GM12891 (cell line): Measurements from ENCODE around the gene CHML.

Experiments used
- PAX5 ChIP-seq: IDR thresholded peaks from 2 replicates; pipeline ENCODE4 v1.6.1; 2011; ENCODE audit warnings: low read length, moderate library complexity, mild to moderate bottlenecking; ENCODE audit not compliant: insufficient read depth, severe bottlenecking
- POLR2A ChIP-seq: IDR thresholded peaks from 2 replicates; pipeline ENCODE4 v1.6.1; 2011; ENCODE audit warnings: low read depth, low read length, control low read depth
- POLR2AphosphoS5 ChIP-seq: IDR thresholded peaks from 2 replicates; pipeline ENCODE4 v1.6.1; 2011; ENCODE audit warnings: low read depth, low read length, control low read depth
- SPI1 ChIP-seq: IDR thresholded peaks from 2 replicates; pipeline ENCODE4 v1.6.1; 2011; ENCODE audit warnings: low read depth, low read length, control low read depth
- TAF1 ChIP-seq: IDR thresholded peaks from 2 replicates; pipeline ENCODE4 v1.6.1; 2011; ENCODE audit warnings: low read depth, low read length, control low read depth

DNA sequence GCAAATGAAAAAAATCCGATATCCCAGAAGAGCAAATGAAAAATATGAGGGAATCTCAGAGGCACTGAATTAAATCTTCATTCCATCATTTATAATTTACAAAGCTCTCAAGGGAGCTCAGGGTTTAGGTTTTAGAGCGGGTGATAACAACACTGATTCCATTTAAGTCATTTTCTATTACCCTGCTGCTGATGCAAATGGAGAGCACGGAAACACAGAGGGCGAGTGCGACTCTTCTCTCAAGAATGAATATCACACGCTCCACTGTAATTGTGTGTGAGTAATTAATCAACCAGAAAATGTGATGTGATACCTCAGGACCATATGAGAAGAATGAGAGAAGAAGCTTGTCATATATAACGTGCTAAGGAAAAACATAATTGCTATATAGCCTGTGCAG is 22.7 kb downstream of the CHML start:
- TF ChIP-seq POLR2A (no peak), POLR2AphosphoS5 (no peak), TAF1 (no peak), PAX5 (no peak), SPI1 (no peak)
